ENCODE data around the gene THRA. TPM values are rescaled to one million over a fixed set of nuclear protein-coding genes. Genes with fewer than 3 reads are reported as not detected.
A peak's percentile ranks its signal among the peaks of the same experiment; 100 is the strongest.

THRA gene
- total RNA-seq, 1 donor from 2014 or later: 30.8 TPM

- Histone ChIP-seq H3K9me3 (ENCODE audit: control insufficient read depth in 3 of 3, low read length in 3 of 3) (no peaks in the 10 kb centered on the region), H3K36me3 (ENCODE audit: control insufficient read depth in 3 of 3, insufficient read depth in 3 of 3, low read length in 3 of 3) (peaks cover 55 to 69% (median 65%) of the 10 kb centered on the region in 3 donors), H3K27me3 (ENCODE audit: control insufficient read depth in 3 of 3, insufficient read depth in 3 of 3, low read length in 3 of 3) (no peaks in the 10 kb centered on the region), H3K4me3 (ENCODE audit: low read length in 3 of 3) (no peak overlapping the region), H3K4me1 (ENCODE audit: control insufficient read depth in 3 of 3, insufficient read depth in 3 of 3, low read length in 3 of 3) (peaks cover 42 to 56% (median 46%) of the 10 kb centered on the region in 3 donors), H3K9ac (ENCODE audit: low read depth in 1 of 3, low read length in 3 of 3) (no peak overlapping the region), H3K27ac (ENCODE audit: low read depth, low read length) (no peak overlapping the region)
These were observed 35.2 kb upstream of the THRA start for GRCh38 chr17:40027614-40028012.

GRCh38 chr17:40028595-40028994, 34.2 kb upstream of the THRA start:
- Histone ChIP-seq H3K9ac (ENCODE audit: low read depth in 1 of 3, low read length in 3 of 3) (no peak overlapping the region), H3K9me3 (ENCODE audit: control insufficient read depth in 3 of 3, low read length in 3 of 3) (no peaks in the 10 kb centered on the region), H3K4me3 (ENCODE audit: low read length in 3 of 3) (no peak overlapping the region), H3K27me3 (ENCODE audit: control insufficient read depth in 3 of 3, insufficient read depth in 3 of 3, low read length in 3 of 3) (no peaks in the 10 kb centered on the region), H3K4me1 (ENCODE audit: control insufficient read depth in 3 of 3, insufficient read depth in 3 of 3, low read length in 3 of 3) (peaks cover 37 to 56% (median 46%) of the 10 kb centered on the region in 3 donors), H3K36me3 (ENCODE audit: control insufficient read depth in 3 of 3, insufficient read depth in 3 of 3, low read length in 3 of 3) (peaks cover 58 to 73% (median 70%) of the 10 kb centered on the region in 3 donors), H3K27ac (ENCODE audit: low read depth, low read length) (no peak overlapping the region)

GRCh38 chr17:40031706-40032105, 31.1 kb upstream of the THRA start:
- no peaks in the 10 kb centered on the region for H3K9me3 ChIP-seq (ENCODE audit: control insufficient read depth in 3 of 3, low read length in 3 of 3)
- peaks cover 28 to 43% (median 43%) of the 10 kb centered on the region in 3 donors for H3K4me1 ChIP-seq (ENCODE audit: control insufficient read depth in 3 of 3, insufficient read depth in 3 of 3, low read length in 3 of 3)
- no peaks in the 10 kb centered on the region for H3K27me3 ChIP-seq (ENCODE audit: control insufficient read depth in 3 of 3, insufficient read depth in 3 of 3, low read length in 3 of 3)
- peak overlapping the region; percentile 62 to 73 (median 70) for H3K9ac ChIP-seq (ENCODE audit: low read depth in 1 of 3, low read length in 3 of 3)
- H3K4me3 ChIP-seq (ENCODE audit: low read length in 3 of 3): peak overlapping the region in 2 of 3 donors; percentile 36 to 58
- peak overlapping the region; percentile 86 for H3K27ac ChIP-seq (ENCODE audit: low read depth, low read length)
- peaks cover 56 to 74% (median 68%) of the 10 kb centered on the region in 3 donors for H3K36me3 ChIP-seq (ENCODE audit: control insufficient read depth in 3 of 3, insufficient read depth in 3 of 3, low read length in 3 of 3)

GRCh38 chr17:40032322-40033320, 30.1 kb upstream of the THRA start:
- peak overlapping the region; percentile 1 to 58 (median 36) for H3K4me3 ChIP-seq (ENCODE audit: low read length in 3 of 3)
- H3K27me3 ChIP-seq (ENCODE audit: control insufficient read depth in 3 of 3, insufficient read depth in 3 of 3, low read length in 3 of 3): no peaks in the 10 kb centered on the region
- H3K27ac ChIP-seq (ENCODE audit: low read depth, low read length): peak overlapping the region; percentile 86
- H3K9ac ChIP-seq (ENCODE audit: low read depth in 1 of 3, low read length in 3 of 3): peak overlapping the region; percentile 62 to 73 (median 70)
- H3K36me3 ChIP-seq (ENCODE audit: control insufficient read depth in 3 of 3, insufficient read depth in 3 of 3, low read length in 3 of 3): peaks cover 52 to 70% (median 64%) of the 10 kb centered on the region in 3 donors
- peaks cover 25 to 36% (median 35%) of the 10 kb centered on the region in 3 donors for H3K4me1 ChIP-seq (ENCODE audit: control insufficient read depth in 3 of 3, insufficient read depth in 3 of 3, low read length in 3 of 3)
- H3K9me3 ChIP-seq (ENCODE audit: control insufficient read depth in 3 of 3, low read length in 3 of 3): no peaks in the 10 kb centered on the region

- Histone ChIP-seq H3K27ac (ENCODE audit: low read depth, low read length) (peak overlapping the region; percentile 3), H3K9ac (ENCODE audit: low read depth in 1 of 3, low read length in 3 of 3) (peak overlapping the region in 1 of 3 donors; percentile 8), H3K9me3 (ENCODE audit: control insufficient read depth in 3 of 3, low read length in 3 of 3) (no peaks in the 10 kb centered on the region), H3K4me1 (ENCODE audit: control insufficient read depth in 3 of 3, insufficient read depth in 3 of 3, low read length in 3 of 3) (peaks cover 29 to 39% (median 39%) of the 10 kb centered on the region in 3 donors), H3K4me3 (ENCODE audit: low read length in 3 of 3) (no peak overlapping the region), H3K27me3 (ENCODE audit: control insufficient read depth in 3 of 3, insufficient read depth in 3 of 3, low read length in 3 of 3) (no peaks in the 10 kb centered on the region), H3K36me3 (ENCODE audit: control insufficient read depth in 3 of 3, insufficient read depth in 3 of 3, low read length in 3 of 3) (peaks cover 49 to 66% (median 61%) of the 10 kb centered on the region in 3 donors)
These were observed 29.4 kb upstream of the THRA start for GRCh38 chr17:40033339-40033738.

GRCh38 chr17:40034426-40035161, 28.2 kb upstream of the THRA start:
- no peak overlapping the region for H3K4me3 ChIP-seq (ENCODE audit: low read length in 3 of 3)
- H3K4me1 ChIP-seq (ENCODE audit: control insufficient read depth in 3 of 3, insufficient read depth in 3 of 3, low read length in 3 of 3): peaks cover 40 to 49% (median 49%) of the 10 kb centered on the region in 3 donors
- no peaks in the 10 kb centered on the region for H3K9me3 ChIP-seq (ENCODE audit: control insufficient read depth in 3 of 3, low read length in 3 of 3)
- H3K36me3 ChIP-seq (ENCODE audit: control insufficient read depth in 3 of 3, insufficient read depth in 3 of 3, low read length in 3 of 3): peaks cover 37 to 54% (median 48%) of the 10 kb centered on the region in 3 donors
- no peak overlapping the region for H3K27ac ChIP-seq (ENCODE audit: low read depth, low read length)
- H3K9ac ChIP-seq (ENCODE audit: low read depth in 1 of 3, low read length in 3 of 3): no peak overlapping the region
- no peaks in the 10 kb centered on the region for H3K27me3 ChIP-seq (ENCODE audit: control insufficient read depth in 3 of 3, insufficient read depth in 3 of 3, low read length in 3 of 3)

GRCh38 chr17:40035162-40035559, 27.6 kb upstream of the THRA start:
- Histone ChIP-seq H3K27me3 (ENCODE audit: control insufficient read depth in 3 of 3, insufficient read depth in 3 of 3, low read length in 3 of 3) (no peaks in the 10 kb centered on the region), H3K36me3 (ENCODE audit: control insufficient read depth in 3 of 3, insufficient read depth in 3 of 3, low read length in 3 of 3) (peaks cover 34 to 48% (median 42%) of the 10 kb centered on the region in 3 donors), H3K9me3 (ENCODE audit: control insufficient read depth in 3 of 3, low read length in 3 of 3) (no peaks in the 10 kb centered on the region), H3K27ac (ENCODE audit: low read depth, low read length) (no peak overlapping the region), H3K4me1 (ENCODE audit: control insufficient read depth in 3 of 3, insufficient read depth in 3 of 3, low read length in 3 of 3) (peaks cover 40 to 49% (median 49%) of the 10 kb centered on the region in 3 donors), H3K9ac (ENCODE audit: low read depth in 1 of 3, low read length in 3 of 3) (peak overlapping the region in 1 of 3 donors; percentile 54), H3K4me3 (ENCODE audit: low read length in 3 of 3) (no peak overlapping the region)

GRCh38 chr17:40038882-40039513, 23.8 kb upstream of the THRA start:
- Histone ChIP-seq H3K4me1 (ENCODE audit: control insufficient read depth in 3 of 3, insufficient read depth in 3 of 3, low read length in 3 of 3) (peaks cover 18 to 24% (median 22%) of the 10 kb centered on the region in 3 donors), H3K27ac (ENCODE audit: low read depth, low read length) (peak overlapping the region; percentile 83), H3K36me3 (ENCODE audit: control insufficient read depth in 3 of 3, insufficient read depth in 3 of 3, low read length in 3 of 3) (peaks cover 9 to 15% (median 11%) of the 10 kb centered on the region in 3 donors), H3K9me3 (ENCODE audit: control insufficient read depth in 3 of 3, low read length in 3 of 3) (no peaks in the 10 kb centered on the region), H3K27me3 (ENCODE audit: control insufficient read depth in 3 of 3, insufficient read depth in 3 of 3, low read length in 3 of 3) (no peaks in the 10 kb centered on the region), H3K4me3 (ENCODE audit: low read length in 3 of 3) (peak overlapping the region in 2 of 3 donors; percentile 38 to 59), H3K9ac (ENCODE audit: low read depth in 1 of 3, low read length in 3 of 3) (peak overlapping the region; percentile 51 to 61 (median 52))

- H3K9ac ChIP-seq (ENCODE audit: low read depth in 1 of 3, low read length in 3 of 3): no peak overlapping the region
- H3K27me3 ChIP-seq (ENCODE audit: control insufficient read depth in 3 of 3, insufficient read depth in 3 of 3, low read length in 3 of 3): no peaks in the 10 kb centered on the region
- no peak overlapping the region for H3K4me3 ChIP-seq (ENCODE audit: low read length in 3 of 3)
- no peak overlapping the region for H3K27ac ChIP-seq (ENCODE audit: low read depth, low read length)
- H3K9me3 ChIP-seq (ENCODE audit: control insufficient read depth in 3 of 3, low read length in 3 of 3): no peaks in the 10 kb centered on the region
- H3K4me1 ChIP-seq (ENCODE audit: control insufficient read depth in 3 of 3, insufficient read depth in 3 of 3, low read length in 3 of 3): peaks cover 13 to 15% (median 14%) of the 10 kb centered on the region in 3 donors
- H3K36me3 ChIP-seq (ENCODE audit: control insufficient read depth in 3 of 3, insufficient read depth in 3 of 3, low read length in 3 of 3): peaks cover 0 to 3% (median 0%) of the 10 kb centered on the region in 3 donors
These were observed 21.6 kb upstream of the THRA start for GRCh38 chr17:40041196-40041595.

All from skeletal muscle tissue (tissue), 4 donors.